ENCODE measurements around the gene TANC1.
A peak's percentile ranks its signal among the peaks of the same experiment; 100 is the strongest.

The TANC1 gene

GRCh38 chr2:159175182-159175581 lies 206.7 kb downstream of the TANC1 start:
- no peak for DNase-seq

- no peak for DNase-seq
Measured at GRCh38 chr2:159175927-159176326, 207.5 kb downstream of the TANC1 start.

GRCh38 chr2:159176555-159176954 lies 208.1 kb downstream of the TANC1 start:
- DNase-seq, result no peak

GRCh38 chr2:159177357-159177756 lies 208.9 kb downstream of the TANC1 start:
- DNase-seq, result no peak

GRCh38 chr2:159177957-159178356 lies 209.5 kb downstream of the TANC1 start:
- no peak for DNase-seq

- DNase-seq, result no peak
Measured at GRCh38 chr2:159179096-159179495, 210.7 kb downstream of the TANC1 start.

GRCh38 chr2:159179696-159180095 lies 211.3 kb downstream of the TANC1 start:
- no peak for DNase-seq

GRCh38 chr2:159183346-159183745 lies 214.9 kb downstream of the TANC1 start:
- no peak for DNase-seq

- peak; percentile 22 for DNase-seq
Measured at GRCh38 chr2:159185401-159186130, 217.1 kb downstream of the TANC1 start.

- no peak for DNase-seq
Measured at GRCh38 chr2:159186462-159186861, 218.0 kb downstream of the TANC1 start.

GRCh38 chr2:159187106-159187505 lies 218.7 kb downstream of the TANC1 start:
- DNase-seq, result no peak

- DNase-seq, result no peak
Measured at GRCh38 chr2:159188449-159188848, 220.0 kb downstream of the TANC1 start.

- DNase-seq, result no peak
Measured at GRCh38 chr2:159192371-159192918, 224.0 kb downstream of the TANC1 start.

- DNase-seq, result no peak
Measured at GRCh38 chr2:159193791-159194190, 225.4 kb downstream of the TANC1 start.

- DNase-seq, result no peak
Measured at GRCh38 chr2:159194241-159194640, 225.8 kb downstream of the TANC1 start.

- no peak for DNase-seq
Measured at GRCh38 chr2:159195697-159196096, 227.3 kb downstream of the TANC1 start.

- DNase-seq, result no peak
Measured at GRCh38 chr2:159196393-159196925, 228.0 kb downstream of the TANC1 start.

- DNase-seq, result no peak
Measured at GRCh38 chr2:159199236-159199635, 230.8 kb downstream of the TANC1 start.

GRCh38 chr2:159199761-159200465 lies 231.5 kb downstream of the TANC1 start:
- no peak for DNase-seq

GRCh38 chr2:159200498-159200897 lies 232.1 kb downstream of the TANC1 start:
- peak; percentile 30 for DNase-seq

- DNase-seq, result no peak
Measured at GRCh38 chr2:159201360-159202063, 233.1 kb downstream of the TANC1 start.

- peak; percentile 60 for DNase-seq
Measured at GRCh38 chr2:159202568-159203071, 234.2 kb downstream of the TANC1 start.

All from NCI-H2171 treated with DMSO at 0.1 percent for 48 hours (cell line).